ENCODE data around the gene ZEB1. TPM values are rescaled to one million over a fixed set of nuclear protein-coding genes. Genes with fewer than 3 reads are reported as not detected.
"Not testable (repeated sequence)": the region's sequence is repeated elsewhere in the genome, so short reads cannot be mapped to it uniquely, and the experiment has no call there.

Gene ZEB1
- total RNA-seq, 1 donor from 2014 or later = 38.8 TPM

DNA sequence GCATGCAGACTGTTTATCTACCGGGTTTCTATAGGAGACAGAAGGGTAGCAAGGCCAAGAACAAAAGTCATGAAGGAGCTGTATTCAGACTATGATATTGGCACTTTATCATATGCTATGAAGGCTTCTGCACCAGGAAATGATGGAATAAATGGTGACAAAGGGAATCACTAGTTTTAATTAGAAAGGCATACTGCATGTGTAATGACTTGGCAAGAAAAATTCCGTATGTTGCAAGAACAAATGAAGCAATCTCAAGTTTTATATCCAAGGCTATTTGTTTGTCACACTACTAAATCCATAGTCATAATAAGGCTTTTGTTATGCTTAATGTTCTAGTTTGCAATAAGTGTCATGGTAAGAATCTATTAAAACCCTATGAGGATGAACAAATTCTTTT is 230.9 kb downstream of the ZEB1 start:
- Histone ChIP-seq H3K9ac (no peak overlapping the region), H3K36me3 (no peaks in the 10 kb centered on the region), H4K20me1 (ENCODE audit: low read depth) (no peaks in the 10 kb centered on the region), H3K9me3 (ENCODE audit: low read depth) (no peaks in the 10 kb centered on the region), H3K4me2 (no peak overlapping the region), H3F3A (ENCODE audit: low read depth) (no peaks in the 10 kb centered on the region), H3K27ac (no peak overlapping the region), H3K4me1 (no peaks in the 10 kb centered on the region), H3K4me3 (no peak overlapping the region), H3K27me3 (no peaks in the 10 kb centered on the region), H3K79me2 (ENCODE audit: low read depth) (no peaks in the 10 kb centered on the region), H2AFZ (replicated peaks) (no peak overlapping the region)
- Mint-ChIP-seq H3K27me3 (ENCODE audit: insufficient read depth, low read depth) (no peaks in the 10 kb centered on the region), H3K27ac (no peak overlapping the region), H3K4me1 (no peaks in the 10 kb centered on the region), H3K9me3 (peaks cover 33% of the 10 kb centered on the region), H3K4me3 (no peak overlapping the region), H3K36me3 (no peaks in the 10 kb centered on the region)
- DNase-seq (ENCODE audit: low spot score) = no peak
- TF ChIP-seq EZH2phosphoT487 (IDR thresholded peaks at IDR 0.05) (no peak), EZH2 (IDR thresholded peaks at IDR 0.05) (no peak)
- TF ChIP-seq, protein P1, sequence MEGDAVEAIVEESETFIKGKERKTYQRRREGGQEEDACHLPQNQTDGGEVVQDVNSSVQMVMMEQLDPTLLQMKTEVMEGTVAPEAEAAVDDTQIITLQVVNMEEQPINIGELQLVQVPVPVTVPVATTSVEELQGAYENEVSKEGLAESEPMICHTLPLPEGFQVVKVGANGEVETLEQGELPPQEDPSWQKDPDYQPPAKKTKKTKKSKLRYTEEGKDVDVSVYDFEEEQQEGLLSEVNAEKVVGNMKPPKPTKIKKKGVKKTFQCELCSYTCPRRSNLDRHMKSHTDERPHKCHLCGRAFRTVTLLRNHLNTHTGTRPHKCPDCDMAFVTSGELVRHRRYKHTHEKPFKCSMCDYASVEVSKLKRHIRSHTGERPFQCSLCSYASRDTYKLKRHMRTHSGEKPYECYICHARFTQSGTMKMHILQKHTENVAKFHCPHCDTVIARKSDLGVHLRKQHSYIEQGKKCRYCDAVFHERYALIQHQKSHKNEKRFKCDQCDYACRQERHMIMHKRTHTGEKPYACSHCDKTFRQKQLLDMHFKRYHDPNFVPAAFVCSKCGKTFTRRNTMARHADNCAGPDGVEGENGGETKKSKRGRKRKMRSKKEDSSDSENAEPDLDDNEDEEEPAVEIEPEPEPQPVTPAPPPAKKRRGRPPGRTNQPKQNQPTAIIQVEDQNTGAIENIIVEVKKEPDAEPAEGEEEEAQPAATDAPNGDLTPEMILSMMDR (IDR thresholded peaks at IDR 0.05) = no peak

DNA sequence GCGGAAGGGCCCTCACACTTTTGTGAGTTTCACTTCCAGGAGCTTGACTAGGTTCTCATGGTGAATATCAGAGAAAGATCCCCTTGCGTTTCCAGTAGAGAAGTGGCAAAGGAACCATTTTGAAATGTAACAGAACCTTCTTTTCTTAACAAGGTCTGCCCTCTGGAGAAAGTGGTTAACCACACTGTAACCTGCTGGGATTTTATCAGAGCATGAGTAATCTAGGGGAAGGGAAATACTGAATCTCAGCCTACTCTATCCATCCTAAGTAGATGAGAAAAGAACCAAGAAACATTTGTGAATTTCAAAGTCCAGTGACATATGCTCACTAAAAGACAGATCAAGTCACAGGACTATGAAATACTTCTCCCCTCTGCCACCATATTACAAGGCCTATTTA is 235.5 kb downstream of the ZEB1 start:
- Histone ChIP-seq H3K27me3 (no peaks in the 10 kb centered on the region), H3K27ac (no peak overlapping the region), H3K79me2 (ENCODE audit: low read depth) (no peaks in the 10 kb centered on the region), H3F3A (ENCODE audit: low read depth) (no peaks in the 10 kb centered on the region), H3K9me3 (ENCODE audit: low read depth) (no peaks in the 10 kb centered on the region), H2AFZ (replicated peaks) (no peak overlapping the region), H3K4me2 (no peak overlapping the region), H3K9ac (no peak overlapping the region), H3K4me1 (no peaks in the 10 kb centered on the region), H4K20me1 (ENCODE audit: low read depth) (no peaks in the 10 kb centered on the region), H3K36me3 (no peaks in the 10 kb centered on the region), H3K4me3 (no peak overlapping the region)
- no peaks in the 10 kb centered on the region for H3K27me3 Mint-ChIP-seq (ENCODE audit: insufficient read depth, low read depth)
- peaks cover 2% of the 10 kb centered on the region for H3K36me3 Mint-ChIP-seq
- no peaks in the 10 kb centered on the region for H3K4me1 Mint-ChIP-seq
- DNase-seq (ENCODE audit: low spot score) = no peak
- TF ChIP-seq EZH2 (IDR thresholded peaks at IDR 0.05) (no peak), EZH2phosphoT487 (IDR thresholded peaks at IDR 0.05) (no peak)
- TF ChIP-seq, protein P1 (IDR thresholded peaks at IDR 0.05) = no peak
- H3K9me3 Mint-ChIP-seq = peaks cover 29% of the 10 kb centered on the region
- no peak overlapping the region for H3K4me3 Mint-ChIP-seq
- H3K27ac Mint-ChIP-seq = no peak overlapping the region

DNA sequence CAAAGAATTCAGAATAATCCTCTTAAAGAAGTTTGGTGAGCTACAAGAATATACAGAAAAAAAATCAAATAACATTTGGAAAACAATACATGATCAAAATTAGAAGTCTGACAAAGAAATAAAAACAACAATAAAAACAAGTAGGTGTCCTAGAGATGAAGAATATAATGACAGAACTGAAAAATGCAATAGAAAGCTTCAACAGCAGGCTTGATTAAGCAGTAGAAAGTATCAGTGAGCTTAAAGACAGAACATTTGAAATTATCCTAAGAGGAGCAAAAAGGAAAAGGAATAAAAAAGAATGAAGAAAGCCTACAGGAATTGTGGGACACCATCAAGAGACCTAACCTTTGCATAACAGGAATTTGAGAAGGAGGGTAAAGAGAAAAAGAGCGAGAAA is 238.8 kb downstream of the ZEB1 start:
- Histone ChIP-seq H3K4me3 (no peak overlapping the region), H3K27me3 (no peaks in the 10 kb centered on the region), H3K9ac (no peak overlapping the region), H3K4me1 (no peaks in the 10 kb centered on the region), H3K27ac (no peak overlapping the region), H4K20me1 (ENCODE audit: low read depth) (no peaks in the 10 kb centered on the region), H3K4me2 (no peak overlapping the region), H3K9me3 (ENCODE audit: low read depth) (no peaks in the 10 kb centered on the region), H3F3A (ENCODE audit: low read depth) (no peaks in the 10 kb centered on the region), H3K79me2 (ENCODE audit: low read depth) (no peaks in the 10 kb centered on the region), H2AFZ (replicated peaks) (no peak overlapping the region), H3K36me3 (no peaks in the 10 kb centered on the region)
- Mint-ChIP-seq H3K4me3 (no peak overlapping the region), H3K9me3 (peaks cover 25% of the 10 kb centered on the region), H3K4me1 (no peaks in the 10 kb centered on the region), H3K36me3 (peaks cover 2% of the 10 kb centered on the region), H3K27me3 (ENCODE audit: insufficient read depth, low read depth) (no peaks in the 10 kb centered on the region), H3K27ac (no peak overlapping the region)
- DNase-seq (ENCODE audit: low spot score) = no peak
- TF ChIP-seq, protein P1 (IDR thresholded peaks at IDR 0.05) = no peak
- no peak for TF ChIP-seq EZH2phosphoT487 (IDR thresholded peaks at IDR 0.05)
- no peak for TF ChIP-seq EZH2 (IDR thresholded peaks at IDR 0.05)

DNA sequence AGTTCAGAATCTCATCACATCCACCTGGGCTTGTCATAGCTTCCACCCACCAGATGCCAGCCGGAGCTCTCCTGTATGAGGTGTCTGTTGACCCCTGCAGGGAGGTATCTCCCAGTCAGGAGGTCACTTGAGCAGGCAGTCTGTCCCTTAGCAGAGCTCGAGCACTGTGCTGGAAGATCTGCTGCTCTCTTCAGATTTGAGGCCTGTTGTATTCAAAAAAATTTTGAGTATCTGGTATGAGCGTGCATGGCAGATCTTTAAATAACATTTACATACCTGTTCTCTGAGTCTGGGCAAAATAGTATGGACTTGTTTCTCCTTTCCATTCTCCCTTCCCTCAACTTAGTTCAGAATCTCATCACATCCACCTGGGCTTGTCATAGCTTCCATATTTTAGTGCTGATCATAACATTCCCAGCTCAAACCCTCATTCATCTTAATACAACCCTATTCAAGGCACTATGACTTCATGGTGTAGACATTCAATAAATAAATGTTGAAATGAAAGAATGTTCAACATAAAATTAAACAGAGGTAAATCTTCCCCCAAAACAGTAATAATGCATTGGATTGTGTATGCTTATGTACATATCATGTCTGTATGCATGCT is 249.3 kb downstream of the ZEB1 start:
- H3K4me1 ChIP-seq; H3K9ac ChIP-seq; H3K79me2 ChIP-seq (ENCODE audit: low read depth); H3K27me3 ChIP-seq; H3K4me3 Mint-ChIP-seq; H3K27ac Mint-ChIP-seq; H3K4me1 Mint-ChIP-seq; H3K4me3 ChIP-seq; H3K27ac ChIP-seq; H3K36me3 Mint-ChIP-seq; H3K4me2 ChIP-seq; H3F3A ChIP-seq (ENCODE audit: low read depth); H3K36me3 ChIP-seq; H2AFZ ChIP-seq (replicated peaks); H3K9me3 ChIP-seq (ENCODE audit: low read depth); H4K20me1 ChIP-seq (ENCODE audit: low read depth); DNase-seq (ENCODE audit: low spot score); H3K27me3 Mint-ChIP-seq (ENCODE audit: insufficient read depth, low read depth): not testable (repeated sequence)
- peaks cover 24% of the 10 kb centered on the region for H3K9me3 Mint-ChIP-seq

All from neural progenitor cell (in vitro differentiated cells).